K562 (cell line): ENCODE results near the gene LRRIQ4. TPM values are rescaled to one million over a fixed set of nuclear protein-coding genes. Genes with fewer than 3 reads are reported as not detected.
A peak's percentile ranks its signal among the peaks of the same experiment; 100 is the strongest.

ENCODE experiments used
- CEBPG ChIP-seq, 3 experiments: fragments of 200-800 bp in 1 of 3; sonication (Bioruptor generic) in 1 of 3; sonication (generic) in 1 of 3; formaldehyde crosslinking in 1 of 3; IDR thresholded peaks in 2 of 3; conservative IDR thresholded peaks in 1 of 3; 2 replicates each; pipeline versions ENCODE4 v1.6.1 to v1.8.0; 2016 to 2022; ENCODE audit warnings: missing compliant biosample characterization in 2 of 3, missing genetic modification characterization in 2 of 3, mild to moderate bottlenecking in 1 of 3, missing genetic modification reagents in 1 of 3
- GTF2A2 ChIP-seq: IDR thresholded peaks from 2 replicates; pipeline ENCODE4 v1.6.1; 2016; ENCODE audit warnings: mild to moderate bottlenecking, missing genetic modification characterization, missing compliant biosample characterization
- GTF2F1 ChIP-seq: IDR thresholded peaks from 2 replicates; pipeline ENCODE4 v1.6.1; 2011; ENCODE audit warnings: low read depth, low read length, improper control_type of control experiment
- HDAC2 ChIP-seq: fragments of 450-650 bp; IDR thresholded peaks from 2 replicates; pipeline ENCODE4 v1.6.1; 2016; ENCODE audit warnings: mild to moderate bottlenecking
- MEF2D ChIP-seq: conservative IDR thresholded peaks from 2 replicates; pipeline ENCODE4 v1.6.1; 2016; ENCODE audit warnings: low read depth, missing genetic modification characterization, missing compliant biosample characterization
- MTA3 ChIP-seq: fragments of 450-650 bp; formaldehyde crosslinking; IDR thresholded peaks from 2 replicates; pipeline ENCODE4 v1.6.1; 2017; ENCODE audit warnings: mild to moderate bottlenecking, borderline replicate concordance
- NONO ChIP-seq, 2 experiments: fragments of 200-400 bp in 1 of 2; fragments of 450-650 bp in 1 of 2; formaldehyde crosslinking in 1 of 2; IDR thresholded peaks; 2 replicates each; pipeline ENCODE4 v1.6.1; 2017; ENCODE audit warnings: low read depth in 2 of 2, mild to moderate bottlenecking in 2 of 2, moderate library complexity in 2 of 2, low read length in 1 of 2
- POLR2G ChIP-seq: fragments of 200-400 bp; formaldehyde crosslinking; IDR thresholded peaks from 2 replicates; pipeline ENCODE4 v1.6.1; 2017; ENCODE audit warnings: low read depth, mild to moderate bottlenecking, antibody characterized with exemption, low read length, moderate library complexity
- RBM34 ChIP-seq: fragments of 200-400 bp; formaldehyde crosslinking; IDR thresholded peaks from 2 replicates; pipeline ENCODE4 v1.6.1; 2018; ENCODE audit warnings: low read length, borderline replicate concordance; ENCODE audit not compliant: insufficient read depth
- SIRT6 ChIP-seq: IDR thresholded peaks from one replicate; pipeline ENCODE4 v1.6.1; 2012; ENCODE audit warnings: low read depth, mild to moderate bottlenecking, control low read depth, inconsistent platforms, low read length, moderate library complexity
- SREBF2 ChIP-seq: sonication (generic); formaldehyde crosslinking; IDR thresholded peaks from 2 replicates; pipeline ENCODE4 v1.4.0; 2020; ENCODE audit warnings: mild to moderate bottlenecking, missing genetic modification reagents
- TRIM28 ChIP-seq: fragments of 450-650 bp; IDR thresholded peaks from 2 replicates; pipeline ENCODE4 v1.6.1; 2017
- ZNF224 ChIP-seq: sonication (generic); formaldehyde crosslinking; IDR thresholded peaks from 2 replicates; pipeline ENCODE4 v1.8.0; 2022; ENCODE audit warnings: mild to moderate bottlenecking, missing genetic modification reagents
- ZNF282 ChIP-seq: sonication (generic); formaldehyde crosslinking; IDR thresholded peaks from 2 replicates; pipeline ENCODE4 v1.8.1; 2023; ENCODE audit warnings: missing genetic modification reagents
- ZNF3 ChIP-seq: fragments of 250-450 bp; sonication (Bioruptor Pico); IDR thresholded peaks from 2 replicates; pipeline ENCODE4 v1.5.0; 2021; ENCODE audit warnings: mild to moderate bottlenecking, moderate library complexity
- ZNF354B ChIP-seq: fragments of 250-450 bp; sonication (Bioruptor Pico); IDR thresholded peaks from 2 replicates; pipeline ENCODE4 v1.4.0; 2020
- ZNF431 ChIP-seq: sonication (generic); formaldehyde crosslinking; IDR thresholded peaks from 2 replicates; pipeline ENCODE4 v1.8.0; 2022; ENCODE audit warnings: mild to moderate bottlenecking, missing genetic modification reagents
- ZNF75A ChIP-seq: fragments of 450-650 bp; formaldehyde crosslinking; IDR thresholded peaks from 2 replicates; pipeline ENCODE4 v1.4.0; 2020; ENCODE audit warnings: mild to moderate bottlenecking
- polyA plus RNA-seq, 8 experiments: library from polyadenylated mRNA; depleted of rRNA in 4 of 8; stranded (reverse) in 5 of 8; unstranded in 3 of 8; fragments of >200 nt; fragmentation: Nextera tagmentation in 2 of 8; fragmentation: Illumina TruSeq in 1 of 8; extraction: Ambion mirVana in 2 of 8; extraction: Trizol in 1 of 8; gene quantifications; 2 replicates each; pipeline versions ENCODE4 v1.2.1 to v1.2.3, GENCODE V29; 2011 to 2014; ENCODE audit warnings: inconsistent platforms in 1 of 8, missing spikeins in 1 of 8
- total RNA-seq, 7 experiments: library from RNA; depleted of rRNA in 6 of 7; stranded (reverse); fragments of >200 nt in 6 of 7; fragmentation: Illumina TruSeq in 2 of 7; extraction: Trizol in 2 of 7; gene quantifications; 2 replicates each; pipeline versions ENCODE4 v1.2.1 to v1.2.3, GENCODE V29; 2011 to 2021; ENCODE audit warnings: low replicate concordance in 1 of 7
- TF ChIP-seq, protein P1 (sequence below): fragments of 450-650 bp; formaldehyde crosslinking; IDR thresholded peaks from 2 replicates; pipeline ENCODE4 v1.4.0; 2020; ENCODE audit warnings: mild to moderate bottlenecking, mixed read lengths
- TF ChIP-seq, protein P2 (sequence below), 2 experiments: fragments of 450-650 bp; conservative IDR thresholded peaks; 2 replicates each; pipeline ENCODE4 v1.6.1; 2017; ENCODE audit warnings: mild to moderate bottlenecking in 2 of 2, moderate library complexity in 2 of 2
- TF ChIP-seq, protein P3 (sequence below): fragments of 200-400 bp; formaldehyde crosslinking; IDR thresholded peaks from 2 replicates; pipeline ENCODE4 v1.6.1; 2017; ENCODE audit warnings: mild to moderate bottlenecking, low read depth, low read length, moderate library complexity
- TF ChIP-seq, protein P4 (sequence below): sonication (generic); formaldehyde crosslinking; IDR thresholded peaks from 2 replicates; pipeline ENCODE4 v1.8.0; 2022; ENCODE audit warnings: mild to moderate bottlenecking, missing genetic modification reagents

Gene LRRIQ4
- total and polyA plus RNA-seq, 9 of the 15 experiments (the other 6 are each of a cell fraction or from before 2014, with no cell fraction given), result not detected

DNA sequence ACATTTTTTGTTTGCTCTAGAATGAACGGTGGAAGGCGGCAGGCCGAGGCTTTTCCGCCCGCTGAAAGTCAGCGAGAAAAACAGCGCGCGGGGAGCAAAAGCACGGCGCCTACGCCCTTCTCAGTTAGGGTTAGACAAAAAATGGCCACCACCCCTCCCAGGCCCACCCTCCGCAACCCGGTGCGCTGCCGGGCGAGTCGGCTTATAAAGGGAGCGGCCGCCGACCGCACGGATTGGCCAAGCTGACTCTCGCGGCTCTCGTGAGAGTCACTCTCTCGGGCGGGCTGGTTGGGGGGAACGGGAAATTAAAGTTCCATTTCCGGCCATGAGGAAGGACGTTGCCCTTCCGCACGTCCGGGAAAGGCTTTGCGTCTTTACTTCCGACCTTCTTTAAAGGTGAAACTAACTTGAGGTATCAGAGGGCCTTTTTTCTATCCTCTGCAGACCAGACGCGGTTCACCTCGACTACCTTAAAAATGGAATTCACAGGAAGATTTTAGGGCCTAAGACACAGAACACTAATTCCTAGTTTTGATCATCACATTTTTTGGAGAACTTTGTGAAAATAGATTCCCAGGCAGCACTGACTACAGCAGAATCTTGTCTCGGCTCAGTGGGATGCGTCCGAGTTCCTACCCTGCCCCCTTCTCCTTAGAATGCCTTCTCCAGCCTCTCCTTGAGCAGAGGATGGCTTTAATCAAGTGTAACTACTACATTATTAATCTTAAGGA, 47.6 kb upstream of the LRRIQ4 start, which contains the start of gene TERC (continued):
- TF ChIP-seq, protein P1, sequence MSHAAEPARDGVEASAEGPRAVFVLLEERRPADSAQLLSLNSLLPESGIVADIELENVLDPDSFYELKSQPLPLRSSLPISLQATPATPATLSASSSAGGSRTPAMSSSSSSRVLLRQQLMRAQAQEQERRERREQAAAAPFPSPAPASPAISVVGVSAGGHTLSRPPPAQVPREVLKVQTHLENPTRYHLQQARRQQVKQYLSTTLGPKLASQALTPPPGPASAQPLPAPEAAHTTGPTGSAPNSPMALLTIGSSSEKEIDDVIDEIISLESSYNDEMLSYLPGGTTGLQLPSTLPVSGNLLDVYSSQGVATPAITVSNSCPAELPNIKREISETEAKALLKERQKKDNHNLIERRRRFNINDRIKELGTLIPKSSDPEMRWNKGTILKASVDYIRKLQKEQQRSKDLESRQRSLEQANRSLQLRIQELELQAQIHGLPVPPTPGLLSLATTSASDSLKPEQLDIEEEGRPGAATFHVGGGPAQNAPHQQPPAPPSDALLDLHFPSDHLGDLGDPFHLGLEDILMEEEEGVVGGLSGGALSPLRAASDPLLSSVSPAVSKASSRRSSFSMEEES, result no peak
- peak in 1 of 2 experiments; percentile 46; a peak in 1 of 4 replicates for TF ChIP-seq NONO (IDR thresholded peaks at IDR 0.05; ENCODE audit: low read depth in 2 of 2, low read length in 1 of 2)
- no peak for TF ChIP-seq SIRT6
- no peak for TF ChIP-seq CEBPG (CRISPR knock-in tag; IDR thresholded peaks at IDR 0.05)
- no peak for TF ChIP-seq CEBPG (tag; conservative IDR thresholded peaks at IDR 0.05 in 1 of 2, IDR thresholded peaks at IDR 0.05 in 1 of 2)
- TF ChIP-seq ZNF431, result no peak
- TF ChIP-seq, protein P2, sequence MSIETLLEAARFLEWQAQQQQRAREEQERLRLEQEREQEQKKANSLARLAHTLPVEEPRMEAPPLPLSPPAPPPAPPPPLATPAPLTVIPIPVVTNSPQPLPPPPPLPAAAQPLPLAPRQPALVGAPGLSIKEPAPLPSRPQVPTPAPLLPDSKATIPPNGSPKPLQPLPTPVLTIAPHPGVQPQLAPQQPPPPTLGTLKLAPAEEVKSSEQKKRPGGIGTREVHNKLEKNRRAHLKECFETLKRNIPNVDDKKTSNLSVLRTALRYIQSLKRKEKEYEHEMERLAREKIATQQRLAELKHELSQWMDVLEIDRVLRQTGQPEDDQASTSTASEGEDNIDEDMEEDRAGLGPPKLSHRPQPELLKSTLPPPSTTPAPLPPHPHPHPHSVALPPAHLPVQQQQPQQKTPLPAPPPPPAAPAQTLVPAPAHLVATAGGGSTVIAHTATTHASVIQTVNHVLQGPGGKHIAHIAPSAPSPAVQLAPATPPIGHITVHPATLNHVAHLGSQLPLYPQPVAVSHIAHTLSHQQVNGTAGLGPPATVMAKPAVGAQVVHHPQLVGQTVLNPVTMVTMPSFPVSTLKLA (conservative IDR thresholded peaks at IDR 0.05), result peak in 1 of 2 experiments; percentile 68; a peak in 2 of 4 replicates
- no peak for TF ChIP-seq HDAC2
- TF ChIP-seq POLR2G, result peak; percentile 100
- TF ChIP-seq ZNF282 (CRISPR knock-in tag), result no peak
- no peak for TF ChIP-seq TRIM28
- no peak for TF ChIP-seq GTF2F1
- TF ChIP-seq, protein P3, sequence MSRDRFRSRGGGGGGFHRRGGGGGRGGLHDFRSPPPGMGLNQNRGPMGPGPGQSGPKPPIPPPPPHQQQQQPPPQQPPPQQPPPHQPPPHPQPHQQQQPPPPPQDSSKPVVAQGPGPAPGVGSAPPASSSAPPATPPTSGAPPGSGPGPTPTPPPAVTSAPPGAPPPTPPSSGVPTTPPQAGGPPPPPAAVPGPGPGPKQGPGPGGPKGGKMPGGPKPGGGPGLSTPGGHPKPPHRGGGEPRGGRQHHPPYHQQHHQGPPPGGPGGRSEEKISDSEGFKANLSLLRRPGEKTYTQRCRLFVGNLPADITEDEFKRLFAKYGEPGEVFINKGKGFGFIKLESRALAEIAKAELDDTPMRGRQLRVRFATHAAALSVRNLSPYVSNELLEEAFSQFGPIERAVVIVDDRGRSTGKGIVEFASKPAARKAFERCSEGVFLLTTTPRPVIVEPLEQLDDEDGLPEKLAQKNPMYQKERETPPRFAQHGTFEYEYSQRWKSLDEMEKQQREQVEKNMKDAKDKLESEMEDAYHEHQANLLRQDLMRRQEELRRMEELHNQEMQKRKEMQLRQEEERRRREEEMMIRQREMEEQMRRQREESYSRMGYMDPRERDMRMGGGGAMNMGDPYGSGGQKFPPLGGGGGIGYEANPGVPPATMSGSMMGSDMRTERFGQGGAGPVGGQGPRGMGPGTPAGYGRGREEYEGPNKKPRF, result no peak
- TF ChIP-seq ZNF3 (CRISPR knock-in tag), result no peak; the same call in 1 of the 2 replicates
- no peak; the same call in 1 of the 2 replicates for TF ChIP-seq ZNF354B (CRISPR knock-in tag)
- TF ChIP-seq GTF2A2 (tag), result peak; percentile 87
- TF ChIP-seq ZNF75A, result 0 out of 2 replicates have a peak, but pooled peaks have one; percentile 21
- TF ChIP-seq ZNF224, result no peak
- TF ChIP-seq SREBF2 (CRISPR knock-in tag), result no peak
- peak; percentile 88 for TF ChIP-seq MTA3
- TF ChIP-seq MEF2D, result no peak
- TF ChIP-seq RBM34, result no peak
- TF ChIP-seq, protein P4, sequence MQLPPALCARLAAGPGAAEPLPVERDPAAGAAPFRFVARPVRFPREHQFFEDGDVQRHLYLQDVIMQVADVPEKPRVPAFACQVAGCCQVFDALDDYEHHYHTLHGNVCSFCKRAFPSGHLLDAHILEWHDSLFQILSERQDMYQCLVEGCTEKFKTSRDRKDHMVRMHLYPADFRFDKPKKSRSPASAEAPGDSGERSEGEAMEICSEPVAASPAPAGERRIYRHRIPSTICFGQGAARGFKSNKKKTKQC (CRISPR knock-in tag), result no peak
